ENCODE results near the gene PARP12.
A peak's percentile ranks its signal among the peaks of the same experiment; 100 is the strongest.

Gene PARP12

DNA sequence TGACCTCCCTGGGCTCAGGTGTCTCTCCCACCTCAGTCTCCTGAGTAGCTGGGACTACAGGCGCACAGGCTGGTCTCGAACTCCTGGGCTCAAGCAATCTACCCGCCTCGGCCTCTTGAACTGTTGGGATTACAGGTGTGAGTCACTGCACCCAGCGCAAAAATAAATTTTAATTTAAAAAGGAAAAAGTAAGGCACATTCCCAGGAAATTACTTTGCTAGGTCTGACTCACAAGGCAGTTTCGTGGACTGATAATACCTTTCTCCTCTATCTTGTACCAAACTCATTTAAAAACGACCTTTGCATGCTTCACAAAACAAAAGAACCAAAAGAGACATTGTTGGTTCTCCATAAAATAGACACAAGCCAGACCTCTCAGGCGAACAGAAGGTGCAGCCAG is 29.7 kb downstream of the PARP12 start:
- H3K36me3 ChIP-seq (ENCODE audit: control insufficient read depth, low read length), result no peaks in the 10 kb centered on the region
- peak overlapping the region; percentile 0; the same call in 1 of the 2 replicates for H3K4me2 ChIP-seq (ENCODE audit: low read length)
- H3K27ac ChIP-seq (ENCODE audit: low read depth, low read length), result no peak overlapping the region
- H3K27me3 ChIP-seq (ENCODE audit: control insufficient read depth, low read length), result no peaks in the 10 kb centered on the region
- TF ChIP-seq, protein P1, sequence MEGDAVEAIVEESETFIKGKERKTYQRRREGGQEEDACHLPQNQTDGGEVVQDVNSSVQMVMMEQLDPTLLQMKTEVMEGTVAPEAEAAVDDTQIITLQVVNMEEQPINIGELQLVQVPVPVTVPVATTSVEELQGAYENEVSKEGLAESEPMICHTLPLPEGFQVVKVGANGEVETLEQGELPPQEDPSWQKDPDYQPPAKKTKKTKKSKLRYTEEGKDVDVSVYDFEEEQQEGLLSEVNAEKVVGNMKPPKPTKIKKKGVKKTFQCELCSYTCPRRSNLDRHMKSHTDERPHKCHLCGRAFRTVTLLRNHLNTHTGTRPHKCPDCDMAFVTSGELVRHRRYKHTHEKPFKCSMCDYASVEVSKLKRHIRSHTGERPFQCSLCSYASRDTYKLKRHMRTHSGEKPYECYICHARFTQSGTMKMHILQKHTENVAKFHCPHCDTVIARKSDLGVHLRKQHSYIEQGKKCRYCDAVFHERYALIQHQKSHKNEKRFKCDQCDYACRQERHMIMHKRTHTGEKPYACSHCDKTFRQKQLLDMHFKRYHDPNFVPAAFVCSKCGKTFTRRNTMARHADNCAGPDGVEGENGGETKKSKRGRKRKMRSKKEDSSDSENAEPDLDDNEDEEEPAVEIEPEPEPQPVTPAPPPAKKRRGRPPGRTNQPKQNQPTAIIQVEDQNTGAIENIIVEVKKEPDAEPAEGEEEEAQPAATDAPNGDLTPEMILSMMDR (IDR thresholded peaks at IDR 0.05; ENCODE audit: low read depth, low read length, poor library complexity, severe bottlenecking), result no peak
- no peak for TF ChIP-seq EZH2phosphoT487 (IDR thresholded peaks at IDR 0.05; ENCODE audit: borderline replicate concordance, low read length)
- no peaks in the 10 kb centered on the region for H3K9me3 ChIP-seq (ENCODE audit: control insufficient read depth, insufficient read depth, low read length)
- H3K4me3 ChIP-seq (ENCODE audit: low read length), result no peak overlapping the region
- no peaks in the 10 kb centered on the region for H3K9me2 ChIP-seq (replicated peaks; ENCODE audit: control insufficient read depth, low read length)
- peaks cover 19% of the 10 kb centered on the region for H3K4me1 ChIP-seq (ENCODE audit: control insufficient read depth, low read length)
- no peaks in the 10 kb centered on the region for H3F3A ChIP-seq (ENCODE audit: control insufficient read depth, insufficient read depth)
- no peaks in the 10 kb centered on the region for H3K79me2 ChIP-seq (ENCODE audit: control insufficient read depth, low read length)
- H4K20me1 ChIP-seq (ENCODE audit: control insufficient read depth, insufficient read depth, low read depth, low read length), result no peaks in the 10 kb centered on the region

DNA sequence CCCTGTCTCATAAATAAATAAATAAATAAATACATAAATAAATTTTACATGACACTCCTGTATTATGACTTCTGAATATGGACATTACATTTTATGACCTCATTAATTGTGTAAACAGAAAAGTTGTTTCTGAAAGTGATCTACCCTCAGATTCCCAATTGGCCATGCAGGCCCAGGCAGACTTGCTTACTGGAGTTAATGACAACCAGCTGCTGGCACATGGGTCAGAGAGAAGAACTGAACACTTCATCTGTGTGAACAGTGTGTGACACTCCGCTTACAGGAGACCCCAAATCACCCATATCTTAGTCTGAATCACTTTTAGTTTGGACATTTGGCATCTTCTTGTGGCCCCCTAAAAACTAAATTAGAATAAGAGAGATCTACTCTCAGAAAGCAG is 31.4 kb downstream of the PARP12 start:
- TF ChIP-seq, protein P1 (IDR thresholded peaks at IDR 0.05; ENCODE audit: low read depth, low read length, poor library complexity, severe bottlenecking), result no peak
- no peak for TF ChIP-seq EZH2phosphoT487 (IDR thresholded peaks at IDR 0.05; ENCODE audit: borderline replicate concordance, low read length)
- no peaks in the 10 kb centered on the region for H3K79me2 ChIP-seq (ENCODE audit: control insufficient read depth, low read length)
- H3K4me1 ChIP-seq (ENCODE audit: control insufficient read depth, low read length), result peaks cover 17% of the 10 kb centered on the region
- H3K27ac ChIP-seq (ENCODE audit: low read depth, low read length), result no peak overlapping the region
- H3K4me2 ChIP-seq (ENCODE audit: low read length), result no peak overlapping the region
- no peaks in the 10 kb centered on the region for H3F3A ChIP-seq (ENCODE audit: control insufficient read depth, insufficient read depth)
- H3K9me3 ChIP-seq (ENCODE audit: control insufficient read depth, insufficient read depth, low read length), result no peaks in the 10 kb centered on the region
- no peaks in the 10 kb centered on the region for H3K27me3 ChIP-seq (ENCODE audit: control insufficient read depth, low read length)
- no peaks in the 10 kb centered on the region for H3K9me2 ChIP-seq (replicated peaks; ENCODE audit: control insufficient read depth, low read length)
- no peaks in the 10 kb centered on the region for H3K36me3 ChIP-seq (ENCODE audit: control insufficient read depth, low read length)
- H3K4me3 ChIP-seq (ENCODE audit: low read length), result no peak overlapping the region
- no peaks in the 10 kb centered on the region for H4K20me1 ChIP-seq (ENCODE audit: control insufficient read depth, insufficient read depth, low read depth, low read length)

DNA sequence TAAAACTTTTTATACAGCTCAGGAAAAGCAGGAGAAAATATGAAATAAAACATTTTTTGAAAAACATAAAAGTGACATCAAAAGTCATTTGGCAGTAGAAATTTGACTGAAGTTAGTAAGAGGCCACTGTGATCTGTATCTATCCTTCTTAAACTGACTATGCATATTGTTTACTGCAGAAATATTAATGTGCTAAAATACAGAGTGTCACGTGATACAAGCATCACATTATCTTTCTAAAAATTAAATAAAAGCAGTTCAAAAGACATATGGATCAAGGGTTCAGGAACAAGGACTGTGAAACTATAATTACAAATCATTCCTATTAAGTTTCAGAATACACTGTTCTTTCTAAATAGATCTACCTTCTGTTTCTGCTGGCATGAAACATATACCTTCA is 33.7 kb downstream of the PARP12 start:
- Histone ChIP-seq H3K79me2 (ENCODE audit: control insufficient read depth, low read length) (no peaks in the 10 kb centered on the region), H3K4me3 (ENCODE audit: low read length) (no peak overlapping the region), H3K9me2 (replicated peaks; ENCODE audit: control insufficient read depth, low read length) (no peaks in the 10 kb centered on the region), H3K27ac (ENCODE audit: low read depth, low read length) (no peak overlapping the region), H4K20me1 (ENCODE audit: control insufficient read depth, insufficient read depth, low read depth, low read length) (no peaks in the 10 kb centered on the region), H3F3A (ENCODE audit: control insufficient read depth, insufficient read depth) (no peaks in the 10 kb centered on the region), H3K4me2 (ENCODE audit: low read length) (no peak overlapping the region), H3K4me1 (ENCODE audit: control insufficient read depth, low read length) (peaks cover 13% of the 10 kb centered on the region), H3K36me3 (ENCODE audit: control insufficient read depth, low read length) (no peaks in the 10 kb centered on the region), H3K27me3 (ENCODE audit: control insufficient read depth, low read length) (no peaks in the 10 kb centered on the region), H3K9me3 (ENCODE audit: control insufficient read depth, insufficient read depth, low read length) (no peaks in the 10 kb centered on the region)
- TF ChIP-seq, protein P1 (IDR thresholded peaks at IDR 0.05; ENCODE audit: low read depth, low read length, poor library complexity, severe bottlenecking), result no peak

DNA sequence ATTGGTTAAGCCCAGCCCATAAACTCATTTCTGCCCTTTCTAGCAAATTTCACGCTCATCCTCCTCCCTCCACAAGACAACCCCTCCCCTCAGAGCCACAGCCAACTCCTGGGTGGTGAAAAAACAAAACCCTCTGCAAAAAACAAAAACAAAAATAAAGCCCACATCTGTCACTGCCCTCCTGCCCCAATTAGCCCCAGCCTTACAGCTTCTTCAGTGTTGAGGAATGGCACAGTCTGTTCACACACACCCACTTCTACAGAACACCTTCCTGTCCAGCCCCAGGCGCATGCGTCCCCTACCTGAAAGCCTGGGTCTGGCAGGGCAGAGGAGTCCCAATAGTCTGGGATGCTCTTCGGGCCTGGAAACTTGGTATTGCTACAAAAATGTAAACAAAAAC is 34.4 kb downstream of the PARP12 start:
- H3K4me3 ChIP-seq (ENCODE audit: low read length), result no peak overlapping the region
- no peak overlapping the region for H3K27ac ChIP-seq (ENCODE audit: low read depth, low read length)
- H3K79me2 ChIP-seq (ENCODE audit: control insufficient read depth, low read length), result no peaks in the 10 kb centered on the region
- no peaks in the 10 kb centered on the region for H3K27me3 ChIP-seq (ENCODE audit: control insufficient read depth, low read length)
- no peak overlapping the region for H3K4me2 ChIP-seq (ENCODE audit: low read length)
- H3K9me3 ChIP-seq (ENCODE audit: control insufficient read depth, insufficient read depth, low read length), result no peaks in the 10 kb centered on the region
- no peaks in the 10 kb centered on the region for H3F3A ChIP-seq (ENCODE audit: control insufficient read depth, insufficient read depth)
- no peaks in the 10 kb centered on the region for H4K20me1 ChIP-seq (ENCODE audit: control insufficient read depth, insufficient read depth, low read depth, low read length)
- peaks cover 11% of the 10 kb centered on the region for H3K4me1 ChIP-seq (ENCODE audit: control insufficient read depth, low read length)
- no peak for TF ChIP-seq EZH2phosphoT487 (IDR thresholded peaks at IDR 0.05; ENCODE audit: borderline replicate concordance, low read length)
- TF ChIP-seq, protein P1 (IDR thresholded peaks at IDR 0.05; ENCODE audit: low read depth, low read length, poor library complexity, severe bottlenecking), result no peak
- H3K9me2 ChIP-seq (replicated peaks; ENCODE audit: control insufficient read depth, low read length), result no peaks in the 10 kb centered on the region
- H3K36me3 ChIP-seq (ENCODE audit: control insufficient read depth, low read length), result no peaks in the 10 kb centered on the region

Measured in DOHH2 (cell line).